ENCODE data around the gene VDAC2.
"Not testable (repeated sequence)": the region's sequence is repeated elsewhere in the genome, so short reads cannot be mapped to it uniquely, and the experiment has no call there.

Gene VDAC2

GRCh38 chr10:75210282-75211006, at the start of gene VDAC2:
VDAC2 (plus strand) TSS chr10:75210796; CDS start chr10:75211159, 363 bp downstream.
- DNase-seq (ENCODE audit: low read depth) = peak; percentile 76

DNA sequence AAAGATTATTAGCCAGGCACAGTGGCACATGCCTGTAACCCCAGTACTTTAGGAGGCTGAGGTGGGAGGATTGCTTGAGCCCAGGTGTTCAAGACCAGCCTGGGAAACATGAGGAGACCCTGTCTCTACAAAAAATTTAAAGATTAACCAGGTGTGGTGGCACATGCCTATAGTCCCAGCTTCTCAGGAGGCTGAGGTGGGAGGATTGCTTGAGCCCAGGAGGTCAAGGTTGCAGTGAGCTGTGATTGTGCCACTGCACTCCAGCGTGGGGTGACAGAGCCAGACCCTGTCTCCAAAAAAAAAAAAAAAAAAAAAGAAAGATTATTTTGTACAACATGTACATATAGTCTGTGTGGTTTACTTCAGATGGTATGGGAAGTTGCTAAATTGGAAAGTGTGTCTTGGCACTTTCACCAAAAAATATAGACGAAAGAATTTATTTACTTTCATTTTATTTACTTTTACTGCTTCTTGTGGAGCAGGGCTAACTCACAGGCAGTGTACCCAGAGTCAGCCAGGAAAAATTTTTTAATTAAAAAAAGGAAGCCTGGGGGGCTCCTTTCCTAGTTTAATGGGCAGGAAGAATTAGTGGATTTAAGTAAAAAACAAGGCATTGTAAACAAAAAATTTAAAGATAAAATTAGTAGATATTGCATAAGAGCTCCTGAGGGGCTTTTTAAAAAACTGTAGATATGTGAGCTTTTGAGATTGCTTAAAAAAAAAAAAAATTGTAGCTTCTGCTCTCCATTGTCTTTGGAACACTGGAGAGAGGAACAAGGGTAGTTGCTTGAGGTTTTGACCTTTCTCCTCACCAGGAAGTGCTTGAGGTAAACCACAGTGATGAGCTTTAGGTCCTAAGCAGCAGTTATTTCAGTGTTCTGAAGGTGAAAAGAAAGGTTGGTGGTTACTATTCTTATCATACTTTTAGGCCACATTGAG, 44.6 kb upstream of the VDAC2 start:
- DNase-seq (ENCODE audit: low read depth) = no peak

GRCh38 chr10:75166623-75166972, 44.0 kb upstream of the VDAC2 start:
- no peak for DNase-seq (ENCODE audit: low read depth)

- DNase-seq (ENCODE audit: low read depth) = no peak
Measured at GRCh38 chr10:75168275-75168674, 42.3 kb upstream of the VDAC2 start.

- DNase-seq (ENCODE audit: low read depth) = no peak
Measured at GRCh38 chr10:75170215-75170614, 40.4 kb upstream of the VDAC2 start.

DNA sequence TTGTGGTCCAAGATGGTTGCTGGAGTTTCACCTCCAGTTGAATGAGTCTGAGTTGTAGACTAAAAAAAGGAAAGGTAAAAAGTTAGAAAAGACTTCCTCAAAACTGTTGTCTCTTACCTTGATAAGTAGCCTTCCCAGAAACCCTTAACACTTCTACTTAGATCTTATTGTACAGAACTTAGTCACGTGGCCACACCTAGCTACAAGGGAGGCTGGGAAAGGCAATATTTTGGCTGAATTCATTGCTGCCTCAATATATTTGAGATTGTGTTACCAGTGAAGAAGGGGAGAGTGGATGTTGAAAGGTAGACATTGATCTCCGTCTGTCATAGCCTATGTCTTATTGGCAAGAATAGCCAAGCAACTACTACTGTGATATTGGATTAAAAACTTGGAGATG, 35.5 kb upstream of the VDAC2 start:
- DNase-seq (ENCODE audit: low read depth) = no peak

DNA sequence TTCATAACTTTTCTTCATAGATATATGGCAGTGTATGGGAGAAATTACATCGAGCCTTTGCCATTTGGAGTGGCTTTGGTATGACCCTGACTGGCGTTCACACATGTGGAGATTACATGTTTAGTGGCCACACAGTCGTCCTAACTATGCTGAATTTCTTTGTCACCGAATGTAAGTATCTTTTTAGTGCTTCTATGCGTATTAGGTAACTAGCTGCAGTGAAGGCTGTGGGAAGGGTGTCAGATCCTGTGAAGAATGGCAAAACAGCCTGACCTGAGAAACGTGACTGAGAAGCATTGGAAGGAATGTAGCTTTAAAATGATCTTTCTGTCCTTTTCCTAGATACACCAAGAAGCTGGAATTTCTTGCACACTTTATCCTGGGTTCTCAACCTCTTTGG, 34.5 kb upstream of the VDAC2 start:
- no peak for DNase-seq (ENCODE audit: low read depth)

DNA sequence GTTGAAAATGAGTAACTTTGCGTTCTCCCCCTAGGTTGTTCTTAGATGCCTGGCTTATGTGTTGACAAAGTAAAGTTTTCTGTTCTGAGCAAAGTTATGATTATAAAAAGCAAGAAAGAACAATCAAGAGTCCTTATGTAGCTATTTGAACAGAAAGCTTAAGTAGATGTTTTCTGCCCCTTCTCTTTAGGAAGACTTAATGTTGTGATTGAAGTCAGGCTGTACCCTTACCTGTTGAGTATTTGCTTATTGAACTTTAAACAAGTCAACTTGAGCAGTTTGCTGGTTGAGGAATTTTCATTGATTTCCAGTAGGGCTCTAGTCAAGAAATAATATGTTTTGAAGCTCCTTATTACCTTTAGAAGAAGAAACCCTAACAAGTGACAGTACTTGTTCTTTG, 33.9 kb upstream of the VDAC2 start:
- DNase-seq (ENCODE audit: low read depth) = no peak

DNA sequence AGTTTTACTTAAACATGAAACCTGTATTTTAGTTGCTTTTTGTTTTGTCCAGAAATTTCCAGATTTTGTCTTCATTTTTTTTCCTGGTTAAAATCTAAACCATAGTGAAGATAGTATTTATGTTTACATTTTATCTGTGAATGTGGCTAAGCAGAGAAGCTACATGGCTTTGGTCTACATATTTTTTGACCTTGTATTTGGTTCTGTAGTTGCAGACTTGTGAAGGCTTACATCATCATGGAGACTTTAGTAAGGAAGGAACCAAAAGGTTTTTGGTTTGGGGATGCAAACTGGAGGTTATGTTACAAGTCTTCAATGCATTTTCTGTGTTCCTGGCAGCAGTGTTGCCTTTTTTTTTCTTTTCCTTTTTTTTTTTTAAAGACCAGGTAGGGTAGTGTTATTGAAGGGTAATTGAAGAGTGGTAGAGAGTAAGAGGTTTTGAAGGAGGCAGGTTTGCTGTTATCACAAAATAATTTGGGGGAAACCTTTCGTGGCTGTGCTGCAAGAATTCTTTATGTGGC, 30.9 kb upstream of the VDAC2 start:
- DNase-seq (ENCODE audit: low read depth) = no peak

DNA sequence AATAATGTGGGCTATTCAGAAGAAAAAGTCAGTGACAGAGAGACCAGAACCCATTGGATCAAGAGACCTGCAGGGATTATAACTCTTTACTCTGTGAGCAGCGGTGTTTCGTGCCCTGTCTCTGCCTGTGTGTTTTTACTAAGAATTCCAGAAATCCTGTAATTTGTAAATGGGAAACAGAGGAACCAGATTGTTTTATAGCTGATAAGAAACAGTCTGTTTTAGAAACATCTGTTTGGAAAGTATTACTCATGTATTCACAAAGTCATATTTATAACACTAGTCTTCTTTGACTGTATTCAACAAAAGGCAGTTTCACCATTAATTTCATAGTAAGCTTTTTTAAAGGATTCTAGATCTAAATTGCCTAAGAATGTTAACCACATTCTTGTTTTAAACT, 30.0 kb upstream of the VDAC2 start:
- DNase-seq (ENCODE audit: low read depth) = no peak

DNA sequence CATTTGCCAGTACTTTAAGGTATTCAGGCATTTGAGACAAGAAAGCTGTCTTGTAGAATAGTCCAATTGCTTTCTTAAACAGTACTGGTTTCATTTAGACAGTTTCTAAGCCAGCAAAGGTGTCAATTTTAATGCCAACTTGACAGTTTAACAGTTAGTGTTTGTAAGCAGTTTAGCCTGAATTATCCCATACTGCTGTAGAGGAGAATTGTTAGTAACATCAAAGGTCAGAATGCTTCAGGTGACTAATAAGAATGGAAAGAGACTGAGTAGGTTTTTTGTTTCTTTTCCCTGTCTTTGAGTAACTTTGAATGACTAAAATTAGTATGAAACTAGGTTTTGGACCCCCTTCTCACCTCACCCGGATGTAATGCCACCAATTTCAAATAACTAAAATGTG, 29.5 kb upstream of the VDAC2 start:
- DNase-seq (ENCODE audit: low read depth) = no peak

DNA sequence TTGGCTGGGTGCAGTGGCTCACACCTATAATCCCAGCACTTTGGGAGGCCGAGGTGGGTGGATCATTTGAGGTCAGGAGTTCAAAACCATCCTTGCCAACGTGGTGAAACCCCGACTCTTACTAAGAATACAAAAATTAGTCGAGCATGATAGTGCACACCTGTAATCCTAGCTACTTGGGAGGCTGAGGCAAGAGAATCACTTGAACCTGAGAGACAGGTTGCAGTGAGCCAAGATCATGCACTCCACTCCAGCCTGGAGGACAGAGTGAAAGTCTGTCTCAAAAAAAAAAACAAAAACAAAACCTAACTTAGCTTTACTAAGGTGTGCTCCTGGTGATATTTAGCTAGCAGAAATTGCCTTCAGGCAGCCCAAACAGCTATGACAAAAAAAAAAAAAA, 24.3 kb upstream of the VDAC2 start:
- DNase-seq (ENCODE audit: low read depth) = no peak

- peak; percentile 36 for DNase-seq (ENCODE audit: low read depth)
Measured at GRCh38 chr10:75187961-75188426, 22.6 kb upstream of the VDAC2 start.

- DNase-seq (ENCODE audit: low read depth) = not testable (repeated sequence)
Measured at GRCh38 chr10:75188522-75188921, 22.1 kb upstream of the VDAC2 start.

DNA sequence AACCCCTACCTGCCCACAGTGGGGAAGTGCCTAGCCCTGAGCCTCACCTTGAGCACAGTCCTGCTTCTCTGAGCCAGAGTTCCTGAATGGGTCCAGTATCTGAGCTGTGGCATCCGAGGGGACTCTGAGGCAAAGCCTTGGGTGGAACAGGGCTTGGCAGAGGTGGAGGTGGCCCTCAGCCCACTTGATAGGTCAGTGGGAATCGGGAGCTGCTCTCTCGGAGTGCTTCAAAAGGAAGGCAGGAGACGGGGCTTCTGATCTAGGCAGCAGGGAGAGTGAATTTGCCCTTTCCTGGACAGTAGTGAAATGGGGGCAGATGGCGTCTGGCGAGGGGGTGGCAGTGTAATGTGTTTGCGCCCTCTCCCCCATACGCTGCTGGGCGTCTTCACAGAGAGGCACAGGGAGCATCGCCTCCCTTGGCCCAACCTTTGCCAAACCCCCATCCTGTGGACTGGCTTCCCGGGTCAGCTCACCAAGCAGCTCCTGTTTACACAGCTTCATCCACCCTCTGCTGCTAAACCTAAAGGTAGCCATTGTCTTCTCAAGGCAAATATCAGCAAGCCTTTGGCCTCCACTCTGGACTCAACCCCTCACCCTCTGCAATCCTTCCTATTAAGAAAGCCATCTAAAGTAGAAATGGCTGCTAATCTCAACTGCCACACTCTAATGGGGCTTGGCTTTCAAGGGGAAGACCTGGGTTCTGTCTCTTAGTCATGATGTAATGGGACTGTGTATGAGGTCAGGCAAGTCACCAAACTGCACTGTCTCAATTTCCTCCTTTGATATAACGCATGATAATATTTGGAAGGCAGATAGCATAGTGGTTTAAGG, 21.1 kb upstream of the VDAC2 start:
- no peak for DNase-seq (ENCODE audit: low read depth)

DNA sequence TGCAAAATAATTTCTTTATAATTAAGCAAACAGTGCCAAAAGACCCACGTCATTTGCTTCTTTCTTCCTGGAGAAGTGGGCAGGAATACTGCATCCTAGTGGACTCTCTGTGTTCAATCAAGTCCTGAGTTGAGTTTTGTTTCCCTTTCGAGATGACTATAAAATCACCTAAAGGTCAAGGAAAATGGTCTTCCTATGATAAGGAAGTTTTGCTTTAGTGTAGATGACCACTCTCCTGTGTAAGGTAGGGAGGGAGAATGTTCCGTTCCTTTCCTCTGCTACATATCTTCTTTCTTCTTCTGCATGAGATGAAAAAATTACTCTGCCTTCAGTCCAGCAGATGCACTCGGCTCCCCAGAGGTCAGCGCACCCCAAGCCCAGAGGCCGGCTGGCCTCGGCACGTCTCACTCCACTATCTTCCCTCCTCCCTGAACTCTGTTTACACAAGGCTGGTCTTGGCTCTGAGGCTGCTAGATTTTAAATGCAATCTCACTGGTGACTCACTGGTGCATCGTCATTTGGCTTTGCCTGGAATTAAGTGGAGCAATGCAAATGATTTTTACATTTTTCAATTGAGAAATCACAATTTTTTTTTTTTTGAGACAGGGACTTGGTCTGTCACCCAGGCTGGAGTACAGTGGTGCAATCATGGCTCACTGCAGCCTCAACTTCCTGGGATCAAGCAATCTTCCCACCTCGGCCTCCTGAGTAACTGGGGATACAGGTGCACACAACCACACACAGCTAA, 18.6 kb upstream of the VDAC2 start:
- peak; percentile 83 for DNase-seq (ENCODE audit: low read depth)

- not testable (repeated sequence) for DNase-seq (ENCODE audit: low read depth)
Measured at GRCh38 chr10:75194625-75195024, 16.0 kb upstream of the VDAC2 start.

DNA sequence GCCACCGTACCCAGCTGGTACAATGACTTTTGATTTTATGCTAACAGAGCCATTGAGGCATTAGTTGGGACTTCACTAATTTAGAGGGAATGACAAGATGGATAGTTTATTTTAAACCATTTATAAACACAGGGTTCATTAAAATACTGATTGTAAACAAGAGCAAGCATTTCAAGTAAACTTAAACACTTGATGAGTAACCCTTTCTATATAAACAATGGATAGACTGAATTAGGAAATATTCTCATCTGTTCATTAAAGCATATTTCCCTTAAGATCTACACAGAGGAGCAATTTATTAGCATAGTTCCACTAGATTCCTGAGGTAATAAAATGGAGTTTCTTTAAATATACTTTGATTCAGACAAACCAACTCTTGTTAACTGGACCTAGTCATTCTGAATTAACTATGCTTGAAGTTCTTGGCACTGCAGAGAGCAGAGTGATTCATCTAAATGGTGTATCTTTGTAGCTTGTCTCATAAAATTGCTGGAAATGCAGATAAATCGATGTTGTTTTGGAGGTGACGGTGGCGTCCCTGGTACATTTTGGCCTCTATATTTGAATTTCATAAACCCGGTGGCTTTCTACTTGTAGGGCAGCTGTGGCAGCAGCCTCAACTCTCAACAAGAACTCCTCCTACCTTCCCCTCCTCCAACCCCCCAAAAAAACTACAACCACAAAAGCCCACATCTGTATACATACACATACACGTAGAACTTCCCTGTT, 15.4 kb upstream of the VDAC2 start:
- DNase-seq (ENCODE audit: low read depth) = peak; percentile 61

DNA sequence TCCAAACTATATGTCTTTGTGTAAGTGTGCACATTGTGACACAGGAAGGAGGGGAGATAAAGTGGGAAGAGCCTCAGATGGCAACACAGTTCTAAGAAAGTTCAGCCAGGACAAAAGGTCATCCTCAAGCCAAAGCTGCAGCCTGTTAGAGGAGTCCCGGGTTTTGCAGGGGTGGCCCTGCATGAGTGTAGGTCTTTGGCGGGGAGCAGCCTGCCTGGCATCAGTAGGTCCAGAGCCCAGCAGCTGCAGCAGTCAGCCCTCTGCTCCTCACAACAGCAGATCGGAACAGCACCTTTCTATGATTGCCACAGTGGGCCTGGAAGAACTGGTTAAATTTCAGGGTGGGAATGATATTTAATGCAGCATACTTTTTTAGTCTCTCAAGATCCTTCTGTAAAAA, 13.5 kb upstream of the VDAC2 start:
- DNase-seq (ENCODE audit: low read depth) = no peak

GRCh38 chr10:75197906-75198305, 12.7 kb upstream of the VDAC2 start:
- no peak for DNase-seq (ENCODE audit: low read depth)

DNA sequence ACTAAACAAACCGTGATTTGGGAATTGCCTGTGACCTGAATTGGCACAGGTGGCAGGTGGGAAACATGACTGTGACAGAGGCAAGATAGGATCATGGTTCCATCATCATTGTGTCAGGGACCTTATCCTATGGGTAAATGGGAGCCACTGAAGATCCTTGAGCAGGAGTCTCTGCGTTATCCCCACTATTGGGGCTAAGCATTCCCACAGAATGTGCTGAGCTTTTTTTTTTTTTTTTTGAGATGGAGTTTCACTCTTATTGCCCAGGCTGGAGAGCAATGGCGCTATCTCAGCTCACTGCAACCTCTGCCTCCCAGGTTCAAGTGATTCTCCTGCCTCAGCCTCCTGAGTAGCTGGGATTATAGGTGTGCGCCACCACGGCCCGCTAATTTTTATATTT, 10.6 kb upstream of the VDAC2 start:
- not testable (repeated sequence) for DNase-seq (ENCODE audit: low read depth)

All from GM04504 (cell line).